PC-9 (cell line): ENCODE data around the gene SP140.

ENCODE experiments used
- CTCF ChIP-seq: fragments of 200-600 bp; sonication (generic); conservative IDR thresholded peaks from 2 replicates; pipeline ENCODE4 v1.6.1; 2017; ENCODE audit warnings: mixed run types, antibody characterized with exemption, mild to moderate bottlenecking, moderate library complexity
- EZH2 ChIP-seq: fragments of 200-600 bp; sonication (generic); IDR thresholded peaks from 2 replicates; pipeline ENCODE4 v1.8.0; 2017; ENCODE audit warnings: antibody characterized with exemption, low read depth

DNA sequence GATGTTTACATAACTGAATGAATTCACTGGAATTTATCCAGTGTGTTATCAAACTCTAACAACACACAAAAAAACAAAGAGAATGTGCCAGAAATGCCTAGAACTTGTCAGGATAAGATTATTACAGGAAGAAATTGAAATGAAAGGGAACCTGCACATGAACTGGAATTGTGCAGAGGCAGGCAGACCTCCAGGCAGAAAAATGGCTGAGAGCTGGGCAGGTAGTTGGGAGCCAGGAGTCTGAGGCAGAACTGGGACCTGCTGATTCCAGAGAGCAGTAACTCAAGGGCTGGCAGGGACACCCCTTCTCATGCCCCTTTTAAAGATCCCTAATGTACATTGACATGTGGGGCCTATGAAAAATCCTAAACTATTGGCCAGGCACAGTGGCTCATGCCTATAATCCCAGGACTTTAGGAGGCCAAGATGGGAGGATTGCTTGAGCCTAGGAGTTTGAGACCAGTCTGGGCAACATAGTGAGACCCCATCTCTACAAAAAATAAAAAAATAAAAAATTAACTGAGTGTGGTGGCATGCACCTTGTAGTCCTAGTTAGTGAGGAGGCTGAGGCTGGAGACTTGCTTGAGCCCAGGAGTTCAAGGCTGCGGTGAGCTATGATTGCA lies 5.1 kb upstream of the SP140 start:
- TF ChIP-seq CTCF (no peak), EZH2 (no peak)
